ENCODE measurements around the gene MAGI3.

MAGI3 gene

GRCh38 chr1:113657126-113657525 is 266.8 kb downstream of the MAGI3 start:
- DNase-seq (ENCODE audit: low read depth in 2 of 2) = no peak

- no peak for DNase-seq (ENCODE audit: low read depth in 2 of 2)
Measured at GRCh38 chr1:113657556-113658063, 267.3 kb downstream of the MAGI3 start.

GRCh38 chr1:113659035-113659434 is 268.7 kb downstream of the MAGI3 start:
- DNase-seq (ENCODE audit: low read depth in 2 of 2) = no peak

GRCh38 chr1:113659556-113659955 is 269.2 kb downstream of the MAGI3 start:
- DNase-seq (ENCODE audit: low read depth in 2 of 2) = no peak

GRCh38 chr1:113660088-113660487 is 269.8 kb downstream of the MAGI3 start:
- DNase-seq (ENCODE audit: low read depth in 2 of 2) = no peak

- no peak for DNase-seq (ENCODE audit: low read depth in 2 of 2)
Measured at GRCh38 chr1:113662101-113662500, 271.8 kb downstream of the MAGI3 start.

GRCh38 chr1:113663165-113663951 is 273.0 kb downstream of the MAGI3 start:
- DNase-seq (ENCODE audit: low read depth in 2 of 2) = no peak

GRCh38 chr1:113665071-113665470 is 274.8 kb downstream of the MAGI3 start:
- no peak for DNase-seq (ENCODE audit: low read depth in 2 of 2)

- DNase-seq (ENCODE audit: low read depth in 2 of 2) = no peak
Measured at GRCh38 chr1:113666126-113666525, 275.8 kb downstream of the MAGI3 start.

GRCh38 chr1:113669988-113670387 is 279.7 kb downstream of the MAGI3 start:
- no peak for DNase-seq (ENCODE audit: low read depth in 2 of 2)

- no peak for DNase-seq (ENCODE audit: low read depth in 2 of 2)
Measured at GRCh38 chr1:113670650-113671049, 280.3 kb downstream of the MAGI3 start.

- DNase-seq (ENCODE audit: low read depth in 2 of 2) = no peak
Measured at GRCh38 chr1:113672491-113672890, 282.2 kb downstream of the MAGI3 start.

- no peak for DNase-seq (ENCODE audit: low read depth in 2 of 2)
Measured at GRCh38 chr1:113674591-113674990, 284.3 kb downstream of the MAGI3 start.

GRCh38 chr1:113675302-113675701 is 285.0 kb downstream of the MAGI3 start:
- no peak for DNase-seq (ENCODE audit: low read depth in 2 of 2)

- no peak for DNase-seq (ENCODE audit: low read depth in 2 of 2)
Measured at GRCh38 chr1:113676524-113676923, 286.2 kb downstream of the MAGI3 start.

- DNase-seq (ENCODE audit: low read depth in 2 of 2) = no peak
Measured at GRCh38 chr1:113677250-113678158, 287.2 kb downstream of the MAGI3 start.

- DNase-seq (ENCODE audit: low read depth in 2 of 2) = no peak
Measured at GRCh38 chr1:113678159-113678469, 287.8 kb downstream of the MAGI3 start.

- DNase-seq (ENCODE audit: low read depth in 2 of 2) = no peak
Measured at GRCh38 chr1:113681596-113682337, 291.5 kb downstream of the MAGI3 start.

- no peak for DNase-seq (ENCODE audit: low read depth in 2 of 2)
Measured at GRCh38 chr1:113683384-113684152, 293.3 kb downstream of the MAGI3 start.

GRCh38 chr1:113684153-113684541 is 293.8 kb downstream of the MAGI3 start:
- DNase-seq (ENCODE audit: low read depth in 2 of 2) = no peak

GRCh38 chr1:113686891-113687618 is 296.7 kb downstream of the MAGI3 start:
- DNase-seq (ENCODE audit: low read depth in 2 of 2) = no peak

Data from stimulated activated CD4-positive, alpha-beta T cell treated with anti-CD3 and anti-CD28 coated beads, Interleukin-12 subunit alpha, Interleukin-12 subunit beta, amount 100 ng/mL, for 24 hours (primary cell).